Brain microvascular endothelial cell (primary cell): ENCODE results near the gene FRMD3.
A peak's percentile ranks its signal among the peaks of the same experiment; 100 is the strongest.

ENCODE experiments used
- DNase-seq: peaks from one replicate; pipeline ENCODE4 v3.0.0-alpha.2; 2020
- H3K27ac ChIP-seq: fragments of 250-450 bp; sonication (Bioruptor Pico); 2 replicates; pipeline ENCODE4 v1.5.1; 2020; ENCODE audit warnings: mild to moderate bottlenecking, moderate library complexity
- H3K27me3 ChIP-seq: fragments of 250-450 bp; sonication (Bioruptor Pico); replicated peaks from 2 replicates; pipeline ENCODE4 v1.5.1; 2020; ENCODE audit warnings: mild to moderate bottlenecking
- H3K36me3 ChIP-seq: fragments of 250-450 bp; sonication (Bioruptor Pico); replicated peaks from 2 replicates; pipeline ENCODE4 v1.5.1; 2020; ENCODE audit warnings: mild to moderate bottlenecking
- H3K4me3 ChIP-seq: 2 replicates; pipeline ENCODE4 v1.5.1; 2011; ENCODE audit warnings: low read depth, mild to moderate bottlenecking, control low read depth, low read length, moderate library complexity
- in situ Hi-C: cut with HindIII; loops from 2 replicates; pipeline ENCODE4 v1.10.0; 2017; ENCODE audit warnings: low sequenced_read_pairs, low pct_ligation_motif_present
- TF ChIP-seq, protein P1 (sequence below): IDR thresholded peaks from 2 replicates; pipeline ENCODE4 v1.5.1; 2011; ENCODE audit warnings: low read depth, mild to moderate bottlenecking, moderate library complexity, low read length, control low read depth, inconsistent platforms; ENCODE audit errors: missing control alignments

The FRMD3 gene

DNA sequence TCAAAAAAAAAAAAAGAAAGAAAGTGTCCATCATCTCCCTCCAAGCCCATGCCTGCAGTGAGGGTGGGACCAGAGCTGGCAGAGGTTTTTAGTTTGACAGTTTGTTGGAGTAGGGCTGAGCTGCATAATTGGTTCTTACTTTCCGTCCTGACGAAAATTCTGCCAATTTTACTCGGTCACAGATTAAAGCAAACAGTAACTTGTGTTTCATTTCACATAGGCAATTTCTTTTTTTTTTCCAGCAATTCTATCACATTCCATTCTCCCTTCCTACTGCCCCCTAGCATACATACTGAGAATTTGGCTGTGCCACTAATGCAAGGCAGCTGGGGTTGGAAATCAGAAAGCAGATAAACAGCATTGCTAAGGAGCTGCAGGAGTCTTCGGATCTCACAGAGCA lies 132.4 kb downstream of the FRMD3 start:
- Histone ChIP-seq H3K36me3 (no peaks in the 10 kb centered on the region), H3K27ac (no peak overlapping the region), H3K4me3 (no peak overlapping the region), H3K27me3 (no peaks in the 10 kb centered on the region)
- DNase-seq, result no peak
- in situ Hi-C loops, result no loop called here
- TF ChIP-seq, protein P1, sequence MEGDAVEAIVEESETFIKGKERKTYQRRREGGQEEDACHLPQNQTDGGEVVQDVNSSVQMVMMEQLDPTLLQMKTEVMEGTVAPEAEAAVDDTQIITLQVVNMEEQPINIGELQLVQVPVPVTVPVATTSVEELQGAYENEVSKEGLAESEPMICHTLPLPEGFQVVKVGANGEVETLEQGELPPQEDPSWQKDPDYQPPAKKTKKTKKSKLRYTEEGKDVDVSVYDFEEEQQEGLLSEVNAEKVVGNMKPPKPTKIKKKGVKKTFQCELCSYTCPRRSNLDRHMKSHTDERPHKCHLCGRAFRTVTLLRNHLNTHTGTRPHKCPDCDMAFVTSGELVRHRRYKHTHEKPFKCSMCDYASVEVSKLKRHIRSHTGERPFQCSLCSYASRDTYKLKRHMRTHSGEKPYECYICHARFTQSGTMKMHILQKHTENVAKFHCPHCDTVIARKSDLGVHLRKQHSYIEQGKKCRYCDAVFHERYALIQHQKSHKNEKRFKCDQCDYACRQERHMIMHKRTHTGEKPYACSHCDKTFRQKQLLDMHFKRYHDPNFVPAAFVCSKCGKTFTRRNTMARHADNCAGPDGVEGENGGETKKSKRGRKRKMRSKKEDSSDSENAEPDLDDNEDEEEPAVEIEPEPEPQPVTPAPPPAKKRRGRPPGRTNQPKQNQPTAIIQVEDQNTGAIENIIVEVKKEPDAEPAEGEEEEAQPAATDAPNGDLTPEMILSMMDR, result no peak

DNA sequence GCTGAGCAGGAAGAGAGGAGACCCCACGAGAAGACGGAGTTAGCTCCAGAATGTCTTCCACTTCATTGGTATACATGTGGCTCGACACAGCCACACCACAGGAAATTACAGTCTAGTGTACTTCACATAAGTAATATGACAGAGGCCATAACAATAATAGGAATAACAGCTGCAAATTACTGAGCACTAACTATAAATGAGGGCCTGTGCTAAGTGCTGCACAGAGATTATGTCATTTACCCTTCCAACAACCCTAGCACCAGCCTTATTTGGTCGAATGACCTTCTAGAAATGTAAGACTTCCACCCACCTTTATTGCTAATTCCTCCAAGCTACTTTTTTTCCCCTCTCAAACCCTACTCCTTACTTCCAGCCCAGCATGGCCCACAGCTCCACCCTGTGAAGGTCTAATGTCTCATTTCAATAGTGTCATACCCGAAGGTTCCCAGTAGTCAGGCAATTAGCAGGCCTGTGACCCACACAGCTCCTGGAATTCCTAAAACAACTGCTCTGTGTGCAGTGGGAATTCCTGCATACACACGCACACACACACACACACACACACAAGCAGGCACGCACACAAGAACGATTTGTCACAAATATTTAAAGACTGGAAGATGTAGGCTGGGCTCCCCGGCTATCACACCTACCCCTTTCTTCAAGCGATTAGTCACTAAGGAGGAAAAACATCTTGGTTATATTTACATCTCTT lies 134.5 kb downstream of the FRMD3 start:
- DNase-seq, result peak; percentile 52
- TF ChIP-seq, protein P1, result no peak
- in situ Hi-C loops, result no loop called here
- no peaks in the 10 kb centered on the region for H3K27me3 ChIP-seq
- H3K27ac ChIP-seq, result no peak overlapping the region
- no peaks in the 10 kb centered on the region for H3K36me3 ChIP-seq
- H3K4me3 ChIP-seq, result no peak overlapping the region

DNA sequence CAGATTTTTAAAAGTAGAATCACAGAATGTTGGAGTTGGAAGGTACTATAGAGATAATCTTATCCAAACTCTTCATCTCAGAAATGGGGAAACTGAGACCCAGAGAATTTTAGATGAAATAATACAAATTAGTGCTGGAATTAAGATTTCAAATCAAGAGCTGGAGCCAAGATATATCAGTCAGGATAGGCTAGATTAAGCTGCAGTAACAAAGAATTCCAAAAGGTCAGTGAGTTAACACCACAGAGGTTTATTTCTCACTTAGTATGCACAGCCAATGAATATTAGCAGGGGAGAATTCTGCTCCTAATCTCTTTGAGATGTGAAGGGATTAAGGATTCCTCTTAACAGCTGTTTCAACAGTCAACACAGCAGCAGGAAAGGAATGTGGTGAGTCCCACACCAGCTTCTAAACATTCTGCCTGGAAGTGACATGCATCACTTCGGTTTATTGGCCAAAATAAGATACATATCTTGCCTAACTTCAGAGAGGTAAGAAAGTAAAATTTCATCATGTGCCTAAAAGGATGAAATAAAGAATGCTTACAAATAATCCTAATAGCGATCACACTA lies 136.8 kb downstream of the FRMD3 start:
- Histone ChIP-seq H3K27me3 (no peaks in the 10 kb centered on the region), H3K4me3 (no peak overlapping the region), H3K27ac (no peak overlapping the region), H3K36me3 (no peaks in the 10 kb centered on the region)
- TF ChIP-seq, protein P1, result no peak
- no peak for DNase-seq
- in situ Hi-C loops, result no loop called here

DNA sequence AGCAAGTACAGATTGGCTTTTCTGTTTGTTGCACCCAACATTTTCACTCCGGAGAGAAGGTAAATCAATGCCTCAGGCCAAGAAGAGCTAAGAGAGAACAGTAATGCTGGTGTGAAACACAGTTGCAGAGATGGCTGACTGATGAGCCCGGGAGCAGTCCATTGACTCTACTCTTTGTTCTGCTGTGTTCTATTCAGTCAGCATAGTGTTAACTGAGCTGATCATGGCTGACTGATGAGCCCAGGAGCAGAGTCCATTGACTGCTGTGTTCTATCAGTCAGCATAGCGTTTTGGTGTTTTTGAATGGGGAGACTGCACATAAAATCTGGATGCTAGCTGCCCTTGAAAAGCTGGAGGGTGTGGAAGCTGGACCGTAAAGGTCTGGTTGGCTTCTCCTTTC lies 141.4 kb downstream of the FRMD3 start:
- DNase-seq, result no peak
- Histone ChIP-seq H3K27me3 (no peaks in the 10 kb centered on the region), H3K36me3 (no peaks in the 10 kb centered on the region), H3K4me3 (no peak overlapping the region), H3K27ac (no peak overlapping the region)
- in situ Hi-C loops, result no loop called here
- TF ChIP-seq, protein P1, result no peak

DNA sequence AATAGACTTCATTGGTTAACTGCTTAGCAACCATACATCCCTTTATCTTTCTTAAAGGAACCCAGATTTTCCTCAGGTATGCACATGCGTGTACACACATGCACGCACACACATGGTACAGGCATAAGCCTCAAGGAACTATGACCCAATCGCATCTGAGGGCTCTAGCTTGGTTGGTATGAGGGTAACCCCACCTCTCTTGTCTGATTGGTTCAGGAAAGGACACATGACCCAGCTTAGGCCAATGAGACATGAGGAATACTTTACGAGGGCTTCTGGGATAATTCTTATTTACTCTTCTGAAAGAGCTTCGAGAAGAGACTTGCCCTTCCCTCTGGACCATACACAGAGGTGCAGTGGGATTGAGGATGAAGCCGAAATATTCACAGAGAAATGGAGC lies 141.9 kb downstream of the FRMD3 start:
- no peaks in the 10 kb centered on the region for H3K27me3 ChIP-seq
- no peak overlapping the region for H3K4me3 ChIP-seq
- H3K36me3 ChIP-seq, result no peaks in the 10 kb centered on the region
- TF ChIP-seq, protein P1, result no peak
- no peak for DNase-seq
- in situ Hi-C loops, result no loop called here
- H3K27ac ChIP-seq, result no peak overlapping the region

DNA sequence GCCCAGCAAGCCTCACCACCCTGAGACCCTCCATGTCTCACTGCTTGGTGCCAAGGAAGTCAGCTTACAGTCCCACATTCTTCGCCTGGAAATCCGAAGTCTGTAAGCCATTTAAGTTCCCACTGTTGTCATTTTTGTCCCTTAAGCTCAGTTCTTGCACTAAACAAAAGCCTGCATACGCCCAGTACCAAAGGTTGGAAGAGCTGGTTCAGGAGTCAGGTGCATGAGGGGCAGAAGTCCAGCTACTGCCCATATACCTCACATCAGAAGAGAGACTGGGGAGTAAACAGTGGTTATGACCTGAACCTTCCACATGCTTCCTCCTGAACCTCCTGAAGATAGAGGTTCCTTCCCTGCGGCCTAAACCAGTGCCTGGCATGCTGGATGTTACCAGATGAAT lies 146.0 kb downstream of the FRMD3 start:
- TF ChIP-seq, protein P1, result no peak
- H3K27me3 ChIP-seq, result no peaks in the 10 kb centered on the region
- in situ Hi-C loops, result no loop called here
- no peak overlapping the region for H3K27ac ChIP-seq
- H3K36me3 ChIP-seq, result no peaks in the 10 kb centered on the region
- no peak for DNase-seq
- H3K4me3 ChIP-seq, result no peak overlapping the region
